GM19463 (cell line): ENCODE results near the gene STARD9.
"Not testable (repeated sequence)": the region's sequence is repeated elsewhere in the genome, so short reads cannot be mapped to it uniquely, and the experiment has no call there.

ENCODE experiments used
- ATAC-seq: cut with Tn5 transposase; IDR thresholded peaks from one replicate; pipeline ENCODE4 v1.9.1; 2021; ENCODE audit warnings: mild to moderate bottlenecking, moderate library complexity; ENCODE audit not compliant: unreplicated experiment

Gene STARD9

GRCh38 chr15:42623951-42624350, 48.5 kb downstream of the STARD9 start:
- ATAC-seq: no peak

GRCh38 chr15:42627485-42627884, 52.1 kb downstream of the STARD9 start:
- no peak for ATAC-seq

GRCh38 chr15:42628761-42629160, 53.4 kb downstream of the STARD9 start:
- ATAC-seq: no peak

GRCh38 chr15:42632105-42632675, 56.8 kb downstream of the STARD9 start:
- ATAC-seq: no peak

- ATAC-seq: no peak
Measured at GRCh38 chr15:42640109-42640508, 64.7 kb downstream of the STARD9 start.

GRCh38 chr15:42650208-42651066, 75.0 kb downstream of the STARD9 start:
- no peak for ATAC-seq

- no peak for ATAC-seq
Measured at GRCh38 chr15:42665827-42666226, 90.4 kb downstream of the STARD9 start.

GRCh38 chr15:42667855-42668254, 92.4 kb downstream of the STARD9 start:
- ATAC-seq: no peak

GRCh38 chr15:42670451-42670850, 95.0 kb downstream of the STARD9 start:
- no peak for ATAC-seq

GRCh38 chr15:42672444-42672843, 97.0 kb downstream of the STARD9 start:
- no peak for ATAC-seq

GRCh38 chr15:42674472-42674871, 99.1 kb downstream of the STARD9 start:
- ATAC-seq: no peak

GRCh38 chr15:42675021-42675420, 99.6 kb downstream of the STARD9 start:
- no peak for ATAC-seq

- no peak for ATAC-seq
Measured at GRCh38 chr15:42679285-42680141, 104.1 kb downstream of the STARD9 start.

GRCh38 chr15:42680142-42680482, 104.7 kb downstream of the STARD9 start:
- not testable (repeated sequence) for ATAC-seq

GRCh38 chr15:42681119-42681518, 105.7 kb downstream of the STARD9 start:
- no peak for ATAC-seq

- no peak for ATAC-seq
Measured at GRCh38 chr15:42686281-42686680, 110.9 kb downstream of the STARD9 start.

GRCh38 chr15:42687740-42688139, 112.3 kb downstream of the STARD9 start:
- ATAC-seq: no peak

- ATAC-seq: no peak
Measured at GRCh38 chr15:42688301-42688700, 112.9 kb downstream of the STARD9 start.

- ATAC-seq: no peak
Measured at GRCh38 chr15:42691308-42691707, 115.9 kb downstream of the STARD9 start.

- ATAC-seq: no peak
Measured at GRCh38 chr15:42691770-42692169, 116.4 kb downstream of the STARD9 start.

GRCh38 chr15:42692536-42692935, 117.1 kb downstream of the STARD9 start:
- ATAC-seq: no peak

- no peak for ATAC-seq
Measured at GRCh38 chr15:42692997-42693396, 117.6 kb downstream of the STARD9 start.
